ENCODE measurements around the gene HSF5.
A peak's percentile ranks its signal among the peaks of the same experiment; 100 is the strongest.

Gene HSF5

DNA sequence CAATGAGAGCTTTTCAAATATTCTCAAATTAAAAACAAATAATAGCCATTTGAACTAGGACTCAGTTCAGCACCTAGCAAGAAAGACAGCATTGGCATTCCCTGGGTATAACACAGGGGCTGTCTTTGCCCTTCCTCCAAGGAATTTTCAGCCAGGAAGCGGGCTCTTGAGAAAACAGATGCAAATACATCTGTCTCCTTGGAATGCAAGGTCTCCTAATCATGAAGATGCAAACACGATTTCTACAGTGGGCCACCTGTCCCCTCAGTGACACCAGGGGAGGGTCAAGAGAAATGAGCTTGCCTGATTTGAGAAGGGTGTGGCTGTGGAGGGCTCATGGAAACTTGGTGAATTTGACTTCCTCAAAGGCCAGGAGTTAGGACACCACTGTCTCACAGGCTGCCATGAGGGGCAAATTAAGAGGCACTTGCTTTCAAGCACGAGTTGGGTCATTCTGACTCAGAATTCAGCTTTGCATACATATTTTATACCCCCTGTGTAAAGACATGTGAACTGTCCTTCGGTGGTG, 111.7 kb downstream of the HSF5 start:
- peak overlapping the region; percentile 99 for H3K27ac ChIP-seq

DNA sequence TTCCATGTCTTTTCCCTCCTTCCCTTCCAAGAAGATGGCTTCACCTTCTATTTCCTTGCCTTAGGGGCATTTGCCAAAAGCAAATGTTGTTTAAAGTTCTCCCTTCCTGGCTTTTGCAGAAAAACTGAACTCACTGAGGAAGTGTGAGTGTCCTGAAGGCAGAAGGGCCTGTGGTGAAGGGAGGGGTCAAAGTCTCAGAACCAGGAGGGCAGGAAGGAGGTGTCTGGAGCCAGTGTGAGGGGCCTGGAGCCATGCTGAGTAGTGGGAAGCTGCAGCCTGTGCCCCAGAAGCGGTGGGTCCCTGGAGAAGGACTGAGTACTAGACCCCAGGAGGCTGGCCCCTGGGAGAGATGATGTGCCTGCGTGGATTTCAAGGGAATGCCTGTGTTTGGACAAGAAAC, 112.4 kb downstream of the HSF5 start:
- TF ChIP-seq CTCF (IDR thresholded peaks at IDR 0.05) (no peak), ZFX (IDR thresholded peaks at IDR 0.05; ENCODE audit: borderline replicate concordance) (no peak)
- H3K27ac ChIP-seq, result peak overlapping the region; percentile 99

More for the DNA sequence above, 111.7 kb downstream of the HSF5 start:
- no peak for TF ChIP-seq CTCF (IDR thresholded peaks at IDR 0.05)
- TF ChIP-seq ZFX (IDR thresholded peaks at IDR 0.05; ENCODE audit: borderline replicate concordance), result no peak

GRCh38 chr17:58375256-58375655, 113.0 kb downstream of the HSF5 start:
- H3K27ac ChIP-seq, result peak overlapping the region; percentile 99; the same call in 1 of the 2 replicates
- TF ChIP-seq ZFX (IDR thresholded peaks at IDR 0.05; ENCODE audit: borderline replicate concordance) (no peak), CTCF (IDR thresholded peaks at IDR 0.05) (no peak)

GRCh38 chr17:58373923-58374322, 114.3 kb downstream of the HSF5 start:
- H3K27ac ChIP-seq, result no peak overlapping the region
- TF ChIP-seq ZFX (IDR thresholded peaks at IDR 0.05; ENCODE audit: borderline replicate concordance) (no peak), CTCF (IDR thresholded peaks at IDR 0.05) (no peak)

- H3K27ac ChIP-seq, result no peak overlapping the region
Observed at GRCh38 chr17:58373003-58373402, 115.2 kb downstream of the HSF5 start.

DNA sequence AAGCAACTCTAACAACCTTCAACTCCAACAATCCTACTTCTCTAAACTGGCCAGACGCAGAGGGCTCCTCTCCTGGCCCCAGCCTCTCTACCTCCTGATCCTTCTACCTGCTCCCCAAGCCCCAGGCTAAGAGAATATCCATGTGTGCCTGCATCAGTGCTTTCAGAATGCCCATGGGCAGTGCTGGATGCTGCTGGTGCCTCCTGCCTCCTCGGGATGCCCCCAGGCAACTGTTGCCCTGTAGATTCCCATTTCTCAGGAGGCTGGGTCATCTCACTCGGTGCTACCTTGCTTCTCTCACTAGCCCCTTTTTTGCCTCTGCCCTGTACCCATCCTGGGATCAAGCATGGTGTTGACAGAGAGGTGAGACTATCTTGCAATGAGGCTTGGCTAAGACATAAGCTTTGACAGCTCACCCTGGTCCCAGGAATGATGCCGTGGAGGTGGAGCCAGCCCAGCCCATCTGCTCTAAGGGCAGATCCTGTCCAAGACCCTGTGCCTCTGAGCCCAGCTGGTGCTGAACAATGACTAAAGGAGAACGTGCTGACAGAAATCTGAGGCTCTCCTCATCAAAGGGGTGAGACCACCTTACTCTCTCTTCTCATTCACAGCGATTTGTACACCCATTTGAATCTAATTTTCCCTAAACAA, 116.8 kb downstream of the HSF5 start:
- peak overlapping the region; percentile 18; the same call in 1 of the 2 replicates for H3K27ac ChIP-seq
- TF ChIP-seq ZFX (IDR thresholded peaks at IDR 0.05; ENCODE audit: borderline replicate concordance), result no peak
- no peak for TF ChIP-seq CTCF (IDR thresholded peaks at IDR 0.05)

More at GRCh38 chr17:58373003-58373402, 115.2 kb downstream of the HSF5 start:
- TF ChIP-seq CTCF (IDR thresholded peaks at IDR 0.05) (no peak), ZFX (IDR thresholded peaks at IDR 0.05; ENCODE audit: borderline replicate concordance) (no peak)

DNA sequence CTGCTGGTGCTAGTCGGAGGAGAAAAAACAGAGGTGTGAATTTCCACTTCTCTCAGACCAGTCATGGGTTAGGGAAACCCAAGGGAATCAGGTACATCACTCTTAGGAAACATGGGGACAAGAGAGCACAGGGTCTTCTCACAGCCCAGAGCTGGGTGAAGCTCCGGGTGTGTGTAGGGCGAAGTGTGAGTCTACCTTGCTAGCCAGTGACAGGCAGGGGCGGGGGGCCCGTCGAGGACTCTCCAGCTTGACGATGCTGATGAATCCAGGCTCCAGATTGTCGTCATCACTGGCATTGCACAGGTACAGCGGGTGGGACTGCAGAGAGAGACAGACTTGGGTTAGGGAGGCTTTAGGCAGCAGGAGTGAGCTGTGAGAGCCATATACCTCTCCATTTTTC, 117.5 kb downstream of the HSF5 start:
- no peak for TF ChIP-seq ZFX (IDR thresholded peaks at IDR 0.05; ENCODE audit: borderline replicate concordance)
- no peak for TF ChIP-seq CTCF (IDR thresholded peaks at IDR 0.05)
- H3K27ac ChIP-seq, result peak overlapping the region; percentile 18; the same call in 1 of the 2 replicates
